ENCODE data around the gene ZDHHC3.

The ZDHHC3 gene

GRCh38 chr3:44905446-44906157 lies 70.4 kb downstream of the ZDHHC3 start:
- TF ChIP-seq CTCF (conservative IDR thresholded peaks at IDR 0.05; ENCODE audit: low read depth, low read length) = no peak
- Histone ChIP-seq H3K36me3 (ENCODE audit: insufficient read depth) (no peaks in the 10 kb centered on the region), H3K4me2 (no peak overlapping the region), H4K20me1 (ENCODE audit: insufficient read depth) (no peaks in the 10 kb centered on the region), H2AFZ (ENCODE audit: low read depth) (no peak overlapping the region), H3K4me3 (IDR thresholded peaks at IDR 0.05; ENCODE audit: insufficient read depth, low read depth, low read length) (no peak overlapping the region), H3K79me2 (ENCODE audit: insufficient read depth, low read depth) (no peaks in the 10 kb centered on the region), H3K4me1 (ENCODE audit: low read depth, poor library complexity, severe bottlenecking) (no peaks in the 10 kb centered on the region), H3K27me3 (ENCODE audit: insufficient read depth, low read depth) (no peaks in the 10 kb centered on the region), H3K9ac (no peak overlapping the region), H3K27ac (no peak overlapping the region)

- Histone ChIP-seq H3K4me1 (ENCODE audit: low read depth, poor library complexity, severe bottlenecking) (no peaks in the 10 kb centered on the region), H3K79me2 (ENCODE audit: insufficient read depth, low read depth) (no peaks in the 10 kb centered on the region), H3K27ac (no peak overlapping the region), H3K9ac (no peak overlapping the region), H2AFZ (ENCODE audit: low read depth) (no peak overlapping the region), H3K4me3 (IDR thresholded peaks at IDR 0.05; ENCODE audit: insufficient read depth, low read depth, low read length) (no peak overlapping the region), H3K4me2 (no peak overlapping the region), H3K36me3 (ENCODE audit: insufficient read depth) (no peaks in the 10 kb centered on the region), H3K27me3 (ENCODE audit: insufficient read depth, low read depth) (no peaks in the 10 kb centered on the region), H4K20me1 (ENCODE audit: insufficient read depth) (no peaks in the 10 kb centered on the region)
- no peak for TF ChIP-seq CTCF (conservative IDR thresholded peaks at IDR 0.05; ENCODE audit: low read depth, low read length)
Measured at GRCh38 chr3:44903751-44904150, 72.2 kb downstream of the ZDHHC3 start.

GRCh38 chr3:44903314-44903713 lies 72.7 kb downstream of the ZDHHC3 start:
- no peaks in the 10 kb centered on the region for H3K79me2 ChIP-seq (ENCODE audit: insufficient read depth, low read depth)
- no peaks in the 10 kb centered on the region for H3K36me3 ChIP-seq (ENCODE audit: insufficient read depth)
- H2AFZ ChIP-seq (ENCODE audit: low read depth) = no peak overlapping the region
- no peak overlapping the region for H3K4me3 ChIP-seq (IDR thresholded peaks at IDR 0.05; ENCODE audit: insufficient read depth, low read depth, low read length)
- no peaks in the 10 kb centered on the region for H4K20me1 ChIP-seq (ENCODE audit: insufficient read depth)
- H3K27ac ChIP-seq = no peak overlapping the region
- no peak overlapping the region for H3K4me2 ChIP-seq
- H3K9ac ChIP-seq = no peak overlapping the region
- no peaks in the 10 kb centered on the region for H3K27me3 ChIP-seq (ENCODE audit: insufficient read depth, low read depth)
- TF ChIP-seq CTCF (conservative IDR thresholded peaks at IDR 0.05; ENCODE audit: low read depth, low read length) = no peak
- H3K4me1 ChIP-seq (ENCODE audit: low read depth, poor library complexity, severe bottlenecking) = no peaks in the 10 kb centered on the region

GRCh38 chr3:44902628-44903027 lies 73.3 kb downstream of the ZDHHC3 start:
- Histone ChIP-seq H3K4me2 (no peak overlapping the region), H3K4me1 (ENCODE audit: low read depth, poor library complexity, severe bottlenecking) (no peaks in the 10 kb centered on the region), H4K20me1 (ENCODE audit: insufficient read depth) (no peaks in the 10 kb centered on the region), H3K9ac (no peak overlapping the region), H3K27ac (no peak overlapping the region), H3K27me3 (ENCODE audit: insufficient read depth, low read depth) (no peaks in the 10 kb centered on the region), H3K79me2 (ENCODE audit: insufficient read depth, low read depth) (no peaks in the 10 kb centered on the region), H2AFZ (ENCODE audit: low read depth) (no peak overlapping the region), H3K36me3 (ENCODE audit: insufficient read depth) (no peaks in the 10 kb centered on the region), H3K4me3 (IDR thresholded peaks at IDR 0.05; ENCODE audit: insufficient read depth, low read depth, low read length) (no peak overlapping the region)
- no peak for TF ChIP-seq CTCF (conservative IDR thresholded peaks at IDR 0.05; ENCODE audit: low read depth, low read length)
